ENCODE data around the gene LMOD2. TPM values are rescaled to one million over a fixed set of nuclear protein-coding genes. Genes with fewer than 3 reads are reported as not detected.

LMOD2 gene
- polyA plus RNA-seq, 3 donors, result 0.09 TPM; not detected in 2

DNA sequence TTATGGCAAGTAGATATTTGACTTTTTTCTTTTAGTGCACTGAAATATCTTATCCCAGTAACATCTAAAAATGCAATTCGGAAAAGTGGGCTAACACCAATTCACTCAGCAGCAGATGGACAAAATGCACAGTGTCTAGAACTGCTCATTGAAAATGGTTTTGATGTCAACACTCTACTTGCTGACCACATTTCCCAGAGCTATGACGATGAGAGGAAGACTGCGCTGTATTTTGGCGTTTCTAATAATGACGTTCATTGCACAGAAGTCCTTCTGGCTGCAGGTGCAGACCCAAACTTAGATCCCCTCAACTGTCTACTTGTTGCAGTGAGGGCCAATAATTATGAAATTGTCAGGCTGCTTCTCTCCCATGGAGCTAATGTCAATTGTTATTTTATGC is 26.8 kb upstream of the LMOD2 start:
- H4K20me1 ChIP-seq (ENCODE audit: insufficient read depth, low read length), result no peaks in the 10 kb centered on the region
- H3K4me1 ChIP-seq (ENCODE audit: control insufficient read depth in 1 of 2, insufficient read depth in 2 of 2, low read length in 2 of 2), result no peaks in the 10 kb centered on the region
- no peak overlapping the region for H3K4me3 ChIP-seq (replicated peaks in 1 of 3; ENCODE audit: low read depth in 2 of 3, low read length in 3 of 3)
- WGBS (ENCODE audit: insufficient coverage), result 96% methylated on average over 3 of the region's 5 CpGs
- no peak overlapping the region for H3K9ac ChIP-seq (ENCODE audit: insufficient read depth, low read length, poor library complexity, severe bottlenecking)
- no peak overlapping the region for H2AFZ ChIP-seq (ENCODE audit: insufficient read depth, low read depth, low read length, poor library complexity, severe bottlenecking)
- no peak for DNase-seq
- no peaks in the 10 kb centered on the region for H3K27me3 ChIP-seq (ENCODE audit: control insufficient read depth in 2 of 2, insufficient read depth in 2 of 2, low read length in 2 of 2)
- H3K27ac ChIP-seq (ENCODE audit: low read depth in 1 of 2, low read length in 2 of 2), result no peak overlapping the region
- H3K9me3 ChIP-seq (replicated peaks in 1 of 2; ENCODE audit: control insufficient read depth in 1 of 2, insufficient read depth in 1 of 2, low read length in 2 of 2), result no peaks in the 10 kb centered on the region
- Mint-ChIP-seq H3K27me3 (ENCODE audit: low read depth in 3 of 3) (peaks cover 0 to 4% (median 0%) of the 10 kb centered on the region in 3 donors), H3K36me3 (no peaks in the 10 kb centered on the region), H3K4me3 (no peak overlapping the region), H3K4me1 (no peaks in the 10 kb centered on the region), H3K9me3 (no peaks in the 10 kb centered on the region), H3K27ac (no peak overlapping the region)
- no peaks in the 10 kb centered on the region for H3K79me2 ChIP-seq (ENCODE audit: insufficient read depth, low read length)
- TF ChIP-seq, protein P1, sequence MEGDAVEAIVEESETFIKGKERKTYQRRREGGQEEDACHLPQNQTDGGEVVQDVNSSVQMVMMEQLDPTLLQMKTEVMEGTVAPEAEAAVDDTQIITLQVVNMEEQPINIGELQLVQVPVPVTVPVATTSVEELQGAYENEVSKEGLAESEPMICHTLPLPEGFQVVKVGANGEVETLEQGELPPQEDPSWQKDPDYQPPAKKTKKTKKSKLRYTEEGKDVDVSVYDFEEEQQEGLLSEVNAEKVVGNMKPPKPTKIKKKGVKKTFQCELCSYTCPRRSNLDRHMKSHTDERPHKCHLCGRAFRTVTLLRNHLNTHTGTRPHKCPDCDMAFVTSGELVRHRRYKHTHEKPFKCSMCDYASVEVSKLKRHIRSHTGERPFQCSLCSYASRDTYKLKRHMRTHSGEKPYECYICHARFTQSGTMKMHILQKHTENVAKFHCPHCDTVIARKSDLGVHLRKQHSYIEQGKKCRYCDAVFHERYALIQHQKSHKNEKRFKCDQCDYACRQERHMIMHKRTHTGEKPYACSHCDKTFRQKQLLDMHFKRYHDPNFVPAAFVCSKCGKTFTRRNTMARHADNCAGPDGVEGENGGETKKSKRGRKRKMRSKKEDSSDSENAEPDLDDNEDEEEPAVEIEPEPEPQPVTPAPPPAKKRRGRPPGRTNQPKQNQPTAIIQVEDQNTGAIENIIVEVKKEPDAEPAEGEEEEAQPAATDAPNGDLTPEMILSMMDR (IDR thresholded peaks at IDR 0.05), result no peak
- intact Hi-C loops (cut with micrococcal nuclease), result no loop called here
- H3K4me2 ChIP-seq (replicated peaks; ENCODE audit: extremely low read depth, low read length, poor library complexity, severe bottlenecking), result no peak overlapping the region
- no peaks in the 10 kb centered on the region for H3K36me3 ChIP-seq (replicated peaks in 1 of 2; ENCODE audit: control insufficient read depth in 1 of 2, insufficient read depth in 2 of 2, low read length in 2 of 2)

DNA sequence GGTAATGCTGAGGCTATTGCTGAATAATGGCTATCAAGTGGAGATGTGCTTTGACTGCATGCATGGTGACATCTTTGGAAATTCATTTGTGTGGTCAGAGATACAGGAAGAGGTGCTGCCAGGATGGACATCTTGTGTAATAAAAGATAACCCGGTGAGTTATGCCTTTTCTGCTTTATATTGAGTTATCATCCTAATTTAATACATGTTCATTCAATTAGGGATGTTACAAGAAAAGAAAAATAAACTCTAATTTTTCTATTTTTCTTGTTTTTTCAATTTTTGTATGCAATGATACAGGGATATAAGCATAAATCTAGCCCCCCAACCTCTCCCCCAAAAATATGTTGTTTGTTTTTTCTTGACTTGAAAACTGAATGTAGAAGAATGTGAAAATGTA is 26.4 kb upstream of the LMOD2 start:
- Mint-ChIP-seq H3K4me1 (no peaks in the 10 kb centered on the region), H3K4me3 (no peak overlapping the region), H3K27me3 (ENCODE audit: low read depth in 3 of 3) (peaks cover 0 to 4% (median 0%) of the 10 kb centered on the region in 3 donors), H3K36me3 (no peaks in the 10 kb centered on the region), H3K9me3 (no peaks in the 10 kb centered on the region), H3K27ac (no peak overlapping the region)
- H3K9ac ChIP-seq (ENCODE audit: insufficient read depth, low read length, poor library complexity, severe bottlenecking), result no peak overlapping the region
- H3K27me3 ChIP-seq (ENCODE audit: control insufficient read depth in 2 of 2, insufficient read depth in 2 of 2, low read length in 2 of 2), result no peaks in the 10 kb centered on the region
- intact Hi-C loops (cut with micrococcal nuclease), result no loop called here
- no peak overlapping the region for H3K27ac ChIP-seq (ENCODE audit: low read depth in 1 of 2, low read length in 2 of 2)
- no peaks in the 10 kb centered on the region for H3K9me3 ChIP-seq (replicated peaks in 1 of 2; ENCODE audit: control insufficient read depth in 1 of 2, insufficient read depth in 1 of 2, low read length in 2 of 2)
- DNase-seq, result no peak
- H2AFZ ChIP-seq (ENCODE audit: insufficient read depth, low read depth, low read length, poor library complexity, severe bottlenecking), result no peak overlapping the region
- no peaks in the 10 kb centered on the region for H3K4me1 ChIP-seq (ENCODE audit: control insufficient read depth in 1 of 2, insufficient read depth in 2 of 2, low read length in 2 of 2)
- TF ChIP-seq, protein P1 (IDR thresholded peaks at IDR 0.05), result no peak
- H4K20me1 ChIP-seq (ENCODE audit: insufficient read depth, low read length), result no peaks in the 10 kb centered on the region
- no peak overlapping the region for H3K4me2 ChIP-seq (replicated peaks; ENCODE audit: extremely low read depth, low read length, poor library complexity, severe bottlenecking)
- no CpG with 5 or more reads among the region's 1 CpG for WGBS (ENCODE audit: insufficient coverage)
- H3K4me3 ChIP-seq (replicated peaks in 1 of 3; ENCODE audit: low read depth in 2 of 3, low read length in 3 of 3), result no peak overlapping the region
- H3K36me3 ChIP-seq (replicated peaks in 1 of 2; ENCODE audit: control insufficient read depth in 1 of 2, insufficient read depth in 2 of 2, low read length in 2 of 2), result no peaks in the 10 kb centered on the region
- H3K79me2 ChIP-seq (ENCODE audit: insufficient read depth, low read length), result no peaks in the 10 kb centered on the region
